ENCODE measurements around the gene TBC1D22A. TPM values are rescaled to one million over a fixed set of nuclear protein-coding genes. Genes with fewer than 3 reads are reported as not detected.
A peak's percentile ranks its signal among the peaks of the same experiment; 100 is the strongest.

Gene TBC1D22A
- total and polyA plus RNA-seq, 8 donors: 12.0 to 17.6 (median 15.3) TPM

- 80 to 82% methylated on average over 22 of the region's 22 CpGs for WGBS, 2 donors
- no peak for FAIRE-seq
- ATAC-seq: peak in 1 of 4 donors; percentile 16
- H3K36me3 ChIP-seq: no peaks in the 10 kb centered on the region
- intact Hi-C loops (cut with DNase I): no loop called here
- no peak for TF ChIP-seq CTCF (IDR thresholded peaks at IDR 0.05)
- H3K27me3 ChIP-seq: no peaks in the 10 kb centered on the region
- H3K27ac ChIP-seq: peak overlapping the region in 2 of 4 donors; percentile 80 to 82
- no peak for DNase-seq
- H3K4me3 ChIP-seq: no peak overlapping the region
- no peaks in the 10 kb centered on the region for H3K9me3 ChIP-seq
- peaks cover 0 to 37% (median 0%) of the 10 kb centered on the region in 3 donors for H3K4me1 ChIP-seq
Observed at GRCh38 chr22:46775850-46776826, 13.7 kb downstream of the TBC1D22A start.

DNA sequence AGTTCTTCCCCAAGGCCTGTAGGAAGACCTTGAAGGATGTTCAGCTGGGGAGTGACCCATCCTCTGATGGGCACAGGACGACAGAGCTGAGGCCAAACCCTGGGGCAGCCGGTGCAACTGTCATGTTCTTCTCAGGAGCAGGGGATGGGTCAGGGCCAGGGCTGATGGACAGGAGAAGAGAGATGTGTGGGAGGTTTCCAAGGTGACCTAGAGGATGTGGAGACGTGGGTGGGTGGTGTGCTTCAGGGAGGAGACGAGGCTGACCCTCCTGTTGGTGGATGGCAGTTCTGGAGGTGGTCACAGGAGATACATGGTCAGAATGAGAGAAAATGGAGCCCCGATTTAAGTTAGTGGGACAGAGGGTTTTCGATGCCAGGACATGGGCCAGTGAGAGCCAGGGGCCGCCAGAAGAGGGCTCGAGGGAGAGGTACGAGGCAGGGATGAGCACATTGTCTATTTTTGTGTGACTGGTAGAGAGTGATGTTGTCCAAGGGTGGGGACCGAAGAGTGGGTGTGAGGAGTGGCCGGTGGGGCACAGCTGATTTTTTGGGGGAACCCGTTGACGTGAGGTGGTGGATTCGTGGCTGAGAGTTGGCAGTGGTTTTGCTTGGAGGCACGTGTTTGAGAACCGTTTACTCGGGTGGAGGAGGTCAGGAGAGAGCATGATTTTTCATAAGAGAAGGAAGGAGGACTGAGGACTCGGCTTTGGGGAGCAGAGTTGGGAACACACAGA, 14.6 kb downstream of the TBC1D22A start:
- H3K36me3 ChIP-seq: no peaks in the 10 kb centered on the region
- FAIRE-seq (no peak), ATAC-seq (no peak), DNase-seq (no peak)
- no peaks in the 10 kb centered on the region for H3K27me3 ChIP-seq
- no peak overlapping the region for H3K4me3 ChIP-seq
- H3K9me3 ChIP-seq: no peaks in the 10 kb centered on the region
- no peak overlapping the region for H3K27ac ChIP-seq
- no peak for TF ChIP-seq CTCF (IDR thresholded peaks at IDR 0.05)
- H3K4me1 ChIP-seq: peaks cover 0 to 37% (median 0%) of the 10 kb centered on the region in 3 donors
- 82 to 84% methylated on average over 18 of the region's 18 CpGs for WGBS, 2 donors
- intact Hi-C loops (cut with DNase I): no loop called here

GRCh38 chr22:46777609-46777970, 15.1 kb downstream of the TBC1D22A start:
- Histone ChIP-seq H3K4me1 (peaks cover 0 to 37% (median 0%) of the 10 kb centered on the region in 3 donors), H3K9me3 (no peaks in the 10 kb centered on the region), H3K4me3 (no peak overlapping the region), H3K27ac (no peak overlapping the region), H3K36me3 (no peaks in the 10 kb centered on the region), H3K27me3 (no peaks in the 10 kb centered on the region)
- intact Hi-C loops (cut with DNase I): no loop called here
- TF ChIP-seq CTCF (IDR thresholded peaks at IDR 0.05): no peak
- DNase-seq (no peak), FAIRE-seq (no peak), ATAC-seq (peak in 1 of 4 donors; percentile 2)
- 75 to 83% methylated on average over 11 of the region's 11 CpGs for WGBS, 2 donors

- Histone ChIP-seq H3K27ac (no peak overlapping the region), H3K36me3 (no peaks in the 10 kb centered on the region), H3K4me3 (no peak overlapping the region), H3K27me3 (no peaks in the 10 kb centered on the region), H3K9me3 (no peaks in the 10 kb centered on the region), H3K4me1 (peaks cover 0 to 27% (median 0%) of the 10 kb centered on the region in 3 donors)
- ATAC-seq (no peak), FAIRE-seq (no peak), DNase-seq (no peak)
- intact Hi-C loops (cut with DNase I): no loop called here
- WGBS, 2 donors: 93 to 95% methylated on average over 4 of the region's 4 CpGs
- TF ChIP-seq CTCF (IDR thresholded peaks at IDR 0.05): no peak
Observed at GRCh38 chr22:46779023-46779422, 16.6 kb downstream of the TBC1D22A start.
